Mononuclear cell (primary cell): Measurements from ENCODE around the gene USP44. TPM values are rescaled to one million over a fixed set of nuclear protein-coding genes. Genes with fewer than 3 reads are reported as not detected.

Experiments used
- H3K27me3 ChIP-seq: 2 replicates; pipeline ENCODE4 v1.6.0; 2011; ENCODE audit warnings: low read length, control low read depth; ENCODE audit not compliant: insufficient read depth
- H3K4me1 ChIP-seq: 2 replicates; pipeline ENCODE4 v1.5.1; 2011; ENCODE audit warnings: mild to moderate bottlenecking, low read length, control low read depth; ENCODE audit not compliant: insufficient read depth
- H3K4me3 ChIP-seq: 2 replicates; pipeline ENCODE4 v1.5.1; 2011; ENCODE audit warnings: mild to moderate bottlenecking, low read length, moderate library complexity
- H3K9me3 ChIP-seq: 2 replicates; pipeline ENCODE4 v1.5.1; 2011; ENCODE audit warnings: low read depth, mild to moderate bottlenecking, control low read depth, low read length
- total RNA-seq: library from RNA; depleted of rRNA; stranded (reverse); fragments of >200 nt; gene quantifications from one replicate; pipeline ENCODE4 v1.2.3, GENCODE V29; 2012

Gene USP44
- total RNA-seq, 1 donor: 6.3 TPM

GRCh38 chr12:95470300-95470699, 81.0 kb downstream of the USP44 start:
- peaks cover 19% of the 10 kb centered on the region for H3K4me1 ChIP-seq
- no peak overlapping the region for H3K4me3 ChIP-seq
- H3K27me3 ChIP-seq: no peaks in the 10 kb centered on the region
- no peaks in the 10 kb centered on the region for H3K9me3 ChIP-seq

Other genes starting within 250 kb of the USP44 start
- 52.6 TPM for gene METAP2, start 77.3 kb downstream of the USP44 start, total RNA-seq
- gene NTN4, start 239.3 kb upstream of the USP44 start, total RNA-seq: 0.31 TPM